HuH-7.5 (cell line): ENCODE data around the gene CACTIN.

Experiments used
- DNase-seq: peaks from one replicate; pipeline ENCODE4 v3.0.0; 2011; ENCODE audit warnings: low spot score

The CACTIN gene

DNA sequence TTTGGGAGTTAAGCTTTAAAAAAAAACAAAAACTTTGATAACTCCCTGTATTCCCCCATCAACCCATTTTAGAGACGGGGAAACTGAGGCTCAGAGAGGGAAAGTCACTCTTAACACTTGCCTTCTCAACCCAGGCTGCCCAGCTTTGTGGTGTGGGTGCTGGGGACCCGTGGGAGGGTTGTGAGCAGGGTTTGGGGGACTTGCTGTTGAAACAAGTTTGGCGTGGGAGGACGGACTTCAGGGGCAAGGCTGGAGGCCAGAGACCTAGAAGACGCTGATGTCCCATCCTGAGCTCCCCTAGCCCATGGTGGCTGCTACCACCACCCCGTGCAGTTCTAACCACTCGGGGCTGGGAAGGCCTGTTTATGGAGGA is 747 bp upstream of the CACTIN start:
- DNase-seq = no peak

DNA sequence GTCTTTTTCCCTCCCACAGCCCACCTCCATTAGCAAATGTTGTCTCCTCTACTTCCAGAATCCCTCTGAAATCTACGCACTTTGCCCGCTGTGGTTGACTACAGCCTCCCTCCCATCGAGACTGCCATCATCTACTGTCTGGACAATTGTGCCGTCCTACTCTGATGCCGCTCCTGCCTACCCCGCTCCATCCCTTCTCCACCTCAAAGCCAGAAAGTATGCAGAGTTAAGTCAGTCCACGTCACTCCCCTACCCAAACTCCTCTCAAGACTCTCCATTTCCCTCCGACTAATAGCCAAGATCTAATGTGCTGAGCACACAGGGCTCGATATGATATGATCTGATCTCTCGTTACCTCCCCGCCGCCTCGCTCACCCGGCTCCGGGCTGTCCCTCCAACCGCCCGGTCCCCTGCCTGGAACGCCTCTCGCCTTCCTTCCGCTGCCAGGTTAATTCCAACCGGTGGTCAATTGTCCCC is 556 bp downstream of the CACTIN start:
- no peak for DNase-seq

DNA sequence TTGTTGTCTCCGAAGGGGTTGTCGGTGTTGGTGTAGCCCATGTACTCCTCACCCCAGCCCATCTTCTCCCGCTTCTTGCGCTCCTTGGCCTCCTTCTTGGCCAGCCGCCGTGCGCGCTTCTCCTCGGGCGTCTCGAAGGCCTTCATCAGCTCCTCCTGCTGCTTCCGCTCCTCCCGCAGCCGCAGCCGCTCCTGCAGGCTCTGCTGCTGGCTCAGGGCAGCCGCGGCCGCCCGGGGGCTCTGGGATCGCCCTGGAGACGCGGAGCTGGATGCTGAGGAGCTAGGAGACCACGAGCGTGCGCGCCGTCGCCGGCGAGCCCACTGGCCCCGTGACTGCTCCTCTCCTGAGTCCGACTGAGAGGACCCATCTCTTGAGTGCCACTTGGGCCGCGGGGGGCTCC is 2.9 kb downstream of the CACTIN start:
- no peak for DNase-seq

DNA sequence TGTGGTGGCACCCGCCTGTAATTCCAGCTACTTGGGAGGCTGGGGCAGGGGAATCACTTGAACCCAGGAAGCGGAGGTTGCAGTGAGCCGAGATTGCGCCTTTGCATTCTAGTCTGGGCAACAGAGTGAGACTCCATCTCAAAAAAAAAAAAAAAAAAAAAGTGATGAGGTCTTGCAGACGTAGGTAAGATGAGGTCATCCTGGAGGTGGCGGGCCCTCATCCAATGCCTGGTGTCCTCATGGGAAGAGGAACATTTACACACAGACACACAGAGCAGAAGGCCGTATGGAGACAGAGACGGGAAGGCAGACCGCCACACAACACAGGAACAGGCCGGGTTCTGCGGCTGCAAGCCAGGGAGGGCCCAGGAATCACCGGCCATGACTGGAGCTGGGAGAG is 4.4 kb downstream of the CACTIN start:
- DNase-seq = no peak

DNA sequence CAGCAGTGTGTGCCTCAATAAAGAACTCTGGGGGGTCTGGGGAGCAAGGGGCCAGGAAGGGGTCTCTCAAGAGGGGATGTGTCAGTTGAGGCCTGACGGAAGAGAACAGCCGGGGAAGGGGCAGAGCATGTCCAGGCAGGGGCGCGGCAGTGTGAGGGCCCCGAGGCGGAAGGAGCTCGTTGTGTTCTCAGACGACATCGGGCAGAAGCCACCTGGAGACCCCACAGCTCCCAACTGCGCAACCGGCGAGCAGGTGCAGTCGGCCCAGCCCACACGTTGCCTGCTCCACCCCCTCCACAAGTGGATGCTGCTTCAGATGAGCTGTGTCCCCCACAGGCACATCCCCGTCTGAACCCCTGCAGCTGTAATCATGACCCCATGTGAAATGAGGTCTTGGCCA is 4.9 kb downstream of the CACTIN start:
- no peak for DNase-seq

DNA sequence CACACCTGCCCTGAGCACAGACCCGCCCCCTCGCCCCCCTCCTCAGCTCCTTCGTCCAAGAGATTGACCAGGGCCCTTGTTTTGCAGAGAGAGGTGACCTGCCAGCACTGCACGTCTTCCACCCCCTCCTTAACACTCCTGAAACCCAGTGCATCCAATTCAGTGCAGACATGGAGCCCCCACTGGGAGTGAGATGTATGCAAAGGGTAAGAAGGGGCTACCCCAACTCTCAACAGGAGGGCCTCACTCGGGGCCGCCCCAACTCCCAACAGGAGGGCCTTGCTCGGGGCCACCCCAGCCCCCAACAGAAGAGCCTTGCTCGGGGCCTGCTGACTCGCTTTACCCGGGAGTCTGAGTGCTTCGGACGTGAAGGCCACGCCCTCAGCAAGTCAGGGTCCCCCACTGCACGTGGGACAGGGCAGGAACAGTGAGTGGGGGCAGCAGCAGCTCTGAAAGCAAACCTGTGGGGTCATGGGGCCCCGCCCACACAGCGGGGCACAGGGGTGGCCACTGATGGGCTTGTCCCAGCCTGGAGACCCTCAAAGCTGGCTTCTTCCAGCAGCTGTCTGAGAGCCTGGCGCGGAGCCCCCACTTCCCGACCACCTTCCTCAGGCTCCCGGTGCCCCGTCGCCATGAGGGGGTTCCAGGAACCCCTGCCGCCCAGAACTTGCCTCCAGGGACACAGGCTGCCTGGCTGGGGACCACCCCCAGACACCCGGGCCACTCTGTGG is 5.6 kb downstream of the CACTIN start:
- no peak for DNase-seq

DNA sequence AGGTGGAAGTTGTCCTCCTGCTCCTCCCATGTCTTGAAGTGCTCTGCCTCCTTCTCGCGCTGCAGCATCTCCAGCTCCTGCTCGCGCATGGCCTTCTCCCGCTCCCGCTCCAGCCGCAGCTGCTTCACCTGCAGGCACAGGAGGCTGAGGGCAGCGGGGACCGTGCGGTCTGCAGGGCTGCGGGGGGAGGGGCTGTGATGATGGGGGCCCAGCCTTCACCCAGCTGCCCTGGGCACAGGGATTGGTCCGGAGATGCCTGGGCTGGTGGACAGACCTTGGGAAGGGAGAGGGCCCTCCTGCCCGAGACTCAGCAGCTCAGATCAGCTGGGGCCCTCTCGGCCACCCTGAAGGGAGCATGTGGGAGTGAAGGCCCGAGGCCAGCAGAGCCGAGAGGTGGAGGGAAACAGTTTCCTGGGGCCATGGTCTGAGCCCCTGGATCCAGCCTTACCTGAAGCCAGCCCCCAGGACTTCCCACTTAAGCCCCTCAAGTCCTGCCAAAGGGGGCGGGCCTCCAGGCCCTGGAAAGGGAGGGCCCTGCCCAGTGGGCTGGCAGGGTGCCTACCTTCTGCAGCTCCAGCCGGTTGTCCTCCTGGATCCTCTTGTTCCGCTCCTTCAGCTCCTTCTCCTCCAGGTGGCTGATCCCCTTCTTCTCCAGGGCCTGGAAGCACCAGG is 6.3 kb downstream of the CACTIN start:
- no peak for DNase-seq

DNA sequence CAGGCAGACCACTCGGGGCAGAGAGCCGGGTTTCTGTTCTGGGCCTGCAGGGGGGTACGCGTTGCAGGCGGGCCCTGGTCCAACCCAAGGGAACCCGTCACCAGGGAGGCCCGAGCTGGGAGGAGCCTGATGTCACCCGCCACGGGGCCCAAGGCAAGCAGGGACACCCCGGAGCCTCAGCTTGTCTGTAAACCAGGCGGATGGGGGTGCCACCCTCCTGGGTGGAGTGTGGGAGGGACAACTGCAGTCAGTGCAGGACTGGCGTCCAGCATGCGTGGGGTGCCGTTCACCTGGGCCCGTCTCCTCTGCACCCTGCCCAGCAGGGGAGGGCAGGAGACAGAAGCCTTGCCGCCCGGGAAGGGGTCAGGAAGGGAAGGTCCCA is 7.0 kb downstream of the CACTIN start:
- no peak for DNase-seq

DNA sequence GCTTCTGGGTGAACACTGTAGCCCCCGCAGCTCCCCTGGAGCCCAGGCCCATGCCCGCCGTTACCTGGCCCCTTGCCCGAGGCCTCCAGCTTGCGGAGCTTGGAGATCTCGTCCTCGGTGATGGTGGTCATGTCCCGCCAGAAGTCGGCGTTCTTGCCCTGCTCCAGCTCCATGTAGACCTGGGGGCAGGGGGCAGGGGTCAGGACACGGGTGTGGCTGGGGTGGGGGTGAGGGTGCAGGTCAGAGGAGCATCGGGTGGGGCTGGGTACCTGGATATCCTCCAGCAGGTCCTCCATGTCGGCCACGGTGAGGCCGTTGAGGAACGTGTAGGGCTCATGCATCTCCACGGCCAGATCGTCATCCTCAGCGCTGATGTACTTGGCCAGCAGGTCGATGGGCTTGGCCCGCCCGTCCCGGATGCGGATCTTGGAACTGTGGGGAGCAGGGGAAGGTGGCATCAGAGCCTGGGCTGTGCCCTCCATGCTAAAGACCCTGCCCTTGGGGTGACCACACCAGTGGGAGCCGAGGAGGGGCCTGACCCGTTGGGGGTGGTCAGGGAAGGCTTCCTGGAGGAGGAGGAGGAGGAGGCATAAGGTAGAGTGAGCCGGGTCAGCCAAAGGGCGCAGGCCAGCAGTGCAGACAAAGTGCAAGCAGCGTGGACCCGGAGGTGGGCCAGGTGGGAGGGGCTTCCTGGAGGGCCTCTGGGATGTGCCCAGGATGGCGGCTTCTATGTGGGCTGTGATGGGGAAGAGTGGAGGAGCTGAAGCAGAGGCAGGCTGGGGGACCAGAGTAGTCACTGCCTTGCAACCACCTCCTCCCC is 7.6 kb downstream of the CACTIN start:
- DNase-seq = no peak

DNA sequence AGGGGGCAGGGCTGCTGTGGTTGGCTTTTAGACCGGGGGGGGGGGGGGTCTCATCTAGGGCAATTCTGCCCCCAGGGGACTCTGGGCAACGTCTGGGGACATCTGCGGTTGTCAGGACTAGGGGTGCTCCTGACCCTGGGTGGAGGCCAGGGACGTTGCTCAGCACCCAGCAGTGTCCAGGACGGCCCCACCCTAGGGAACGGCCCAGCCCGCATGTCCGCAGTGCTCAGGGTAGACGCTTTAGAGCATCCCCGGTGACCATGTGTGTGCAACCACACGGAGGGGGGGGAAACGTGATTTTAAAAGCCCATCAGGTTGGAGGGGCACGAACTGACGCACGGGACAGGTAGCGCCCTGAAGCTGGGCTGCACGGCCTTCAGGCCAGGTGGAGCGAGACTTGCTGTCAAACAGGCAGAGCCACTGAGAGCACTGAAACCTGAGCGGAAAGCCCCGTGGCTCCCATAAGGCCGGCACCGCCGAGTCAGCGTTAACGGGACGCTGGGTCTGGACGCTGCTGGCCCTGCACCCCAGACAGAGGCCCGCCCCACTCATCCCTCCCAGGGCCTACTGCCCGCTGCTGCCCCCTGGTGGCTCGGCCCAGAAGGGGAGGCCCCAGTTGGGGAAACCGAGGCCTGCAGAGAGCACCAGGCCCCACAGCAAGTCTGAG is 8.3 kb downstream of the CACTIN start:
- peak; percentile 81 for DNase-seq

DNA sequence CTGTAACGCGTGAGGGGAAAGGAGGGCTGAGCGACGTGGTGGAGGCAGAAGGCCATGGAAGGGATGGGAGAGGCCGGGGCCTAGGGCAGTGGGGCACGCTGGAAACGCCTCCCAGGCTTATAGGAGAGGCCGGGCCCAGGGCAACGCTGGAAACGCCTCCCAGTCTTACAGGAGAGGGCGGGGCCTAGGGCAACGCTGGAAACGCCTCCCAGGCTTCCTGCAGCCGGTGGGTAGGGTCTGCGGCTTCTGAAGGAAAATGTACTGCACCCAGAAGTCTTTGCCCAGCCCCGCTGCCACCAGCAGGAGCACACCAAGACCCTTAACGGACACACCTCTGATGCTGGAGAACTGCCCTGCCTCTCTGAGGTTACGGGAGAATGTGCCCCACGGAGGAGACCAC is 9.1 kb downstream of the CACTIN start:
- DNase-seq = no peak

DNA sequence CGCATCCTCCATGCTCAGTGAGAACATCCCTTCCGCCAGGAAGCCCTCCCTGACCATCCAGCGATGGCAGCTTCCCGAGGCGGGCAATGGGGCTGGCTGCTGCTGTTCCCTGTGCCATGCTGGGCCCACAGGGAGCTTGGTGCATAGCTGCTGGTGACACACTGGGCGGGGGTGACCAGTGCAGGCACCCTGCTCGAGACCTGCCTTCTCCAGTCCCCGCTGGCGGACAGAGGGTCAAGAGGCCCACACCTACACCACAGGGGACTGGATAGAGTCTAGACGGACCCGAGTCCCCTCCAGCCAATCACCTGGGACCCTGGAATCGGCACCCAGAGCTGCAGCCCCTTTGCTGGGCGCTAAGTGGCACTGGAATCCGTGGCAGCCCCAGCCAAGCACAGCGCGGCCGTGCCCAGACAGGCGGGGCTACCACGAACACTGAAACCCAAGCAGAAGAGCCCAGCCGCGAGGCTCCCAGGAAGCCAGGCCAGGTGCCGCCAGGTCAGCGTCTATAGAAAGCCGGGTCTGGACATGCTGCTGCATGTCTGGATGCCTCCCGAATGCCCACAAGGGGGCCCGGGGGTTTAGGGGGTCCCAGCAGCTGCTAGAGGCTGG is 11.0 kb downstream of the CACTIN start:
- no peak for DNase-seq

DNA sequence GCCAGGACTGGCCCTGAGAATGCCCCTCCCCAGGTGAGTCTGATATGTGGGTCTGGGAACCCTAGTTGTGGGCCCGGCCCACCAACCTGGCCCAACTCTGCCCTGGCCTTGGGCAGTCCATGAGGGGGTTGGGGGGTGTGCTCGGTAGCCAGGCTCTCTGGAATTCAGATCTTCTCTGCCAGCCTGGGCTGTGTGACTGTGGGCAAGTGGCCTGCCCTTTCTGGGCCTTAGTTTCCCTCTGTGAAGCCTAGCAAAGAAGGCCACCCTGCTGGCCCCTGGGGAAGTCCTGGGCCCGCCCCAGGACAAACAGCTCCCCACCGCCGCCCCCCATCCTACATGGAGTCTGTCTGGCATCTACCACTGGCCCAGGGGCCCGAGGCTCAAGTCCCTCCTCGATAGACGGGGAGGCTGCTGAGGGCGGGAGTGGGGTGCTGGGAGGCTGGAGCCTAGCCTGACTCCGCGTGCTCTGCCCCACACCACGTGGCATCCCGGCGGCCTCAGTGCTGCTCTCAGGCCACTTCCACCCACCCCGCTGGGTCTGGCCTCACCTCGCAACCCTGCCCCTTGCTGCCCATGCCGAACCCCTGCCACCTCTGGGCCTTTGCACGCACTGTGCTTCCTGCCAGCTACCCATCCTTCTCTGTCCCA is 11.6 kb downstream of the CACTIN start:
- DNase-seq = no peak

DNA sequence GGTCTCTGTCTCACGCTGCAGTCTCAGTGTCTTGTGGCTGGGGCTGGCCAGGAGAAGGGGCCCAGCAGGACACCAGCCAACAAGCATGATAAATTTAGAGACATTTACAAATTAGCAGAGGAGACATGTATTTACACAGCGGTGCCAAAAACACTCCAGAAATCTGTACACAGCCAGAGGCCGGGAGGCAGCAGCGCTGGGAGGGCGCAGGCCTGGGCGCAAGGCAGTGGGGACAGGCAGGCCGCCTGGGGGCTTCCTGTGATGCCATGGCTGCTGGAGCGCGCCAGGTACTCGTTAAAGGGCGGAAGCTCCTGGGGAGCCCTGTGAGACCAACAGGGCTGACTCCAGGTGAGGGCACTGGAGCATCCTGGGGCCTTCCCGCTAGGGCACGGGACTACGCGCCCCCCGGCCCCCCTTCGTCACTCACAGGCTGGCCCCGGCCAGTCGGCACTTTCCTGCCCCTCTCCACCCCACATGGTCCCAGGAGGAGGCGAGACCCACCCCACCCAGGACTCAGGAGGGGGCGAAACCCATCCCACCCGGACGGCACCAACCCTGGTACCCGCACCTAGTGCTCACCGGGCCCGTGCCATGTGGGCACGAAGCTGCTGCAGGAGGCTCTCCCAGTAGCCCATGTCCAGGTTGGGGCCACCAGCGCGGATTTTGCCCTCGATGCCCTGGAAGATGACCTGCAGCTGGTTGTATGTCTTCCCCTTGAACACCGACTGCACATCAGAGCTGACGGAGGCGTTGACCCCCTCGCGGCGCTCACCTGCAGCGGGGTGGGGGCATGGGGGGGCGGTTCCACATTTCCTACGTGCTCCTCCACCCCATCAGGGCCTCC is 12.6 kb downstream of the CACTIN start:
- no peak for DNase-seq

DNA sequence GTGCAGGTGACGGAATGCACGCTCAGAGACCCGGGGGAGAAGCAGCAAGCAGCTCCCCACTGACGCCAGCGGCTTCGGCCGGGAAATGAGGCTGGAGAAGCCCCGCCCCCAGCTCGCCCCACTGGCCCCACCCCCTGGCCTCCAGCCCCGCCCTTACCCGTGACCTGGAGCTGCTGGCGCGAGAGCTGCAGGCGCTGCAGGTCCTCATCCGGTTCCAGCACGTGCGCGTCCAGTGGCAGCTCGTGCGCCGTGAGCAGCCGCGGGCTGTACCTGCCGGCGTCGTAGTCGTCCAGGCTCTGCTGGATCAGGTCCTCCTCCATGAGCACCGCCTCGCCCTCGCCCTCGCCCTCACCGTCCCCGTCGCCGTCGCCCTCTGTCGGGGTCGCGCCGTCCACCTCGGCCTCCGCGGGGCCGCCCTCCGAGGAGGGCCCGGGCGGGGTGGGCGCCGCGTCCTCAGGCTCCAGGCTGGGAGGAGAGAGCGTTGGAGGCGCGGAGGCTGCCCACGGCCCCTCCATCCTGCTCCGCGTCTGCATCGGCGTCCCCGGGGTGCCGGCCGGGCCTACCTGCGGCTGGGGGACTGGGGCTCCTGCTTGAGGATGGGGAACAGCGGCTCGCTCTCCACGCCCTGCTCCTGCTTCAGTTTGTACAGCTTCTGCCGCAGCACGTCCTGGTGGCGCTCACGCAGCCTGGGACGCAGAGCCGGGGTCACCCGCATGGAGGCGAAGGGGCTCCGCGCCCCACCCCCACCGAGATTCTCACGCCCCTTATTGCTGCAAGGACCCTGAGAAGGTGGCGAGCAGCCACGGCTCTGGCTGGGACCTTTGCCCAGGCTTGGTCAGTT is 13.5 kb downstream of the CACTIN start:
- DNase-seq = no peak

DNA sequence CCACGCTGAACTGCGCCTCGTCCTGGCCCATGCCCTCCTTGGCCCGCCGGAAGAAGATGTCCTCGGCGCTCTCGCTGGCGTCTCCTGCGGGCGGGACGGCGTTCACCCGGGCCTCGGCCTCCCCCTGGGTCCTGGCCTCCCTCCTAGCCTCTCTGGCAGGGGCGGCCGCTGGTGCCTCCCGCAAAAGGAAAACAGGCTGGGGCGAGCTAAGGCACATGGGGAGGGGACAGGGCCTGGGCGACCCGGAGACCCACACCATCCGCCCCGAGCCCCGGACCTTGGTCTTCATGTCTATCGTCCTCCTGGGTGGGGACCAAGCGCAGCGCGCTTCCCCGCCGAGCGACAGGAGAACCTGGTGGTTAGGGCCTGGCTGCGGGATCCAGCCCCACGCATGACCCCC is 14.3 kb downstream of the CACTIN start:
- no peak for DNase-seq

DNA sequence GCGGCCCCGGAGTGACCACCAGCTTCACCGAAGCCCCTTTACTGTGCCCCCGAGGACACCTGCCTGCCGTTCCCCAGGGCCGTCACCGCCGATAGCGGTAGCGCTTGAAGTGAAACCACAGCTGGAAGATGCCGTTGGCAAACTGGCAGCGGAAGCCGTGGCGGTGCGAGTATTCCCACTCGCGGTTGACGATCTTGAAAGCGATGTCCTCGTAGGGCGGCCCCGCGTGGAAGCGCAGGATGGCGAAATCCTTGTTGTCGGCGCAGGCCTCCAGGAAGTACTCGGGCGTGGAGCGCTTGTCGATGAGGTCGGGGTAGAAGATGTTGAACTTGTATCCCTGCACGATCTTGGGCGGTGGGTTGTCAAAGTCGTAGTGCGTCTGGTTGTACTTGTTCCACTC is 14.7 kb downstream of the CACTIN start:
- no peak for DNase-seq

DNA sequence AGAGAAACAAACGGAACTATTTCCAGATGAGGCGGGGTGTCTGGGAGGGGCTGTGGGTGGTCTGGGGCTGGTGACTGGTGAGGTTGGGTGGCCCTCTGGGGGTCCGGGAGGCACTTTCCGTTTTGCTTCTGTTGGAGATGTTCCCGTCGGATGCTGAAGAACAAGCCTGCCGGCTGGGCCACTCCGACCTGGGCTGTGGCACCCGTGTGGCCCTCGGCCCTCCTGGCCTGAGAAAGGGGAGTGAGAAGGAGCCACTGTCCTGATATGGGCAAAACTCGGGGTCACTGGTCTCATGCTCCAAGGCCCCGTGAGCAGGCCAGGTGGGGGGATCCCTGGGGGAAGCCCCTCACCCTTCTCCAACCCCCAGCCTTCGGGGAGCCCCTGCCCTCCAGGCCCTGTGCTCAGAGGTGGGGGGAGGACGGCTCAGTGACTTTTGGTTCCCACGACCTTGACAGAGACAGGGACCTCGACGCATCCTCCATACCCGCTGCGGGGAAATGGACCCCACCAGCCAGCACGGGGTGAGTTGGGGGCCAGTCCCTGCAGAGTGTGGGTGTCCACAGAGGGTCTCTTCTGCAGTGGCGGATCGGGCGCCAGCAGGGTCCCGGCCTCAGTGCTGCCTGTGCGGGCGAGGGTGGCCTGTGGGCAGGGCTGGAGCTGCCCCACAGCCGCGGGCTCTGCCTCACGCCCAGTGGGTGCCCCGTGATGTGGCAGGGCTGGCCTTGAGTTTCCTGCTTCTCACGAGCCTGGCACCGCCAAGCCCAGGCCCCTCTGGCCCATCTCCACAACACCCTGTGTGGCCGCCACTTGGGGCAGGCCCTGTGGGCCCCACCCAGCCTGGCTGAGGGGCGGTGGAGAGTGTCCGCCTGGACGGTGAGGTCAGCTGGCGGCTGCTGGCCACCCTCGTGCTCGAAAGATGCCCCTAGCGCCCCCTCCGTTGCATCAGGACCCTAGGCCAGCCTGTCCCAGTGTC is 15.6 kb downstream of the CACTIN start:
- DNase-seq = no peak
